Progenitor cell of endocrine pancreas (in vitro differentiated cells): ENCODE measurements around the gene VIPAS39. TPM values are rescaled to one million over a fixed set of nuclear protein-coding genes. Genes with fewer than 3 reads are reported as not detected.

Source experiments
- DNase-seq: peaks from one replicate; pipeline ENCODE4 v3.0.0; 2021; ENCODE audit warnings: low spot score; ENCODE audit not compliant: unreplicated experiment
- H3K27ac Mint-ChIP-seq: 2 replicates; pipeline ENCODE4 v1.8.0; 2021; ENCODE audit warnings: mild to moderate bottlenecking, moderate library complexity, mixed read lengths
- H3K27me3 Mint-ChIP-seq: 2 replicates; pipeline ENCODE4 v1.8.0; 2021; ENCODE audit warnings: mixed read lengths
- H3K36me3 Mint-ChIP-seq: 2 replicates; pipeline ENCODE4 v1.8.0; 2022; ENCODE audit warnings: mixed read lengths; ENCODE audit not compliant: insufficient read depth
- H3K4me1 Mint-ChIP-seq: 2 replicates; pipeline ENCODE4 v1.8.0; 2021; ENCODE audit warnings: low read depth, mixed read lengths
- H3K4me3 Mint-ChIP-seq: 2 replicates; pipeline ENCODE4 v1.8.0; 2021; ENCODE audit warnings: low read depth, mild to moderate bottlenecking, moderate library complexity, mixed read lengths
- H3K9me3 Mint-ChIP-seq: 2 replicates; pipeline ENCODE4 v1.8.0; 2021; ENCODE audit warnings: low read depth, mixed read lengths
- CTCF ChIP-seq: fragments of 200-600 bp; sonication (generic); IDR thresholded peaks from one replicate; pipeline ENCODE4 v1.5.0; 2021; ENCODE audit warnings: antibody characterized with exemption, mild to moderate bottlenecking; ENCODE audit not compliant: unreplicated experiment
- total RNA-seq: library from RNA; stranded (reverse); gene quantifications from 2 replicates; pipeline ENCODE4 v1.2.1, GENCODE V29; 2021

Gene VIPAS39
- total RNA-seq, 1 donor from 2014 or later, result 30.7 TPM

DNA sequence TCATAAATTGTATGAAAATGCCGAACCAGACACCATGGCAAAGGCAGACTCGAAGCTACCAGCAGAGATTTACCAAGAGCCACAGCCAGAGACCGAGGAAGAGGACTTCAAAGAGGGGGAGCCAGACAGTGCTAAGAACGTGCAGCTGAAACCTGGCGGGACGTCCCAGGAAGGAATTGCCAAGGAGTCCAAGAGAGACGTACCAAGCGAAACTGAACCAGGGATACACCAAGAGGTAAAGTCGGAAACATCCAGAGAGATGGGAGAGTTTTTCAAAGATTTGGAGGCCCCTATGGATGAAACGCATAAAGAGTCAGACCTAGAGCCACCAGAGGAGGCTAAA, 79.9 kb downstream of the VIPAS39 start:
- no peak for TF ChIP-seq CTCF
- H3K27me3 Mint-ChIP-seq, result no peaks in the 10 kb centered on the region
- no peak overlapping the region for H3K27ac Mint-ChIP-seq
- no peaks in the 10 kb centered on the region for H3K9me3 Mint-ChIP-seq
- H3K4me3 Mint-ChIP-seq, result no peak overlapping the region
- DNase-seq, result no peak
- peaks cover 5% of the 10 kb centered on the region for H3K36me3 Mint-ChIP-seq
- H3K4me1 Mint-ChIP-seq, result peaks cover 18% of the 10 kb centered on the region

GRCh38 chr14:77376771-77377501, 80.5 kb downstream of the VIPAS39 start, which contains the start of the genes SAMD15 and TMED8:
Gene SAMD15 (plus strand): TSS chr14:77377379. CDS start chr14:77377419, 40 bp downstream.
Gene TMED8 (minus strand): TSS chr14:77377094. CDS start chr14:77377053, 41 bp downstream.
- H3K36me3 Mint-ChIP-seq, result peaks cover 5% of the 10 kb centered on the region

More at GRCh38 chr14:77376771-77377501, 80.5 kb downstream of the VIPAS39 start, which contains the start of the genes SAMD15 and TMED8:
- Mint-ChIP-seq H3K27me3 (no peaks in the 10 kb centered on the region), H3K27ac (peak within 1 kb of the TSS; percentile 96), H3K4me1 (peaks cover 19% of the 10 kb centered on the region), H3K9me3 (no peaks in the 10 kb centered on the region), H3K4me3 (peak within 1 kb of the TSS; percentile 88)
- TF ChIP-seq CTCF, result peak; percentile 39
- DNase-seq, result peak; percentile 79

Other genes with a start within 250 kb of the VIPAS39 start
- not detected in 2 replicates for gene NGB, start 186.4 kb downstream of the VIPAS39 start, total RNA-seq
- gene POMT2, start 136.7 kb downstream of the VIPAS39 start, total RNA-seq, result 65.5 and 66.9 TPM in 2 replicates
- 29.0 and 31.2 TPM in 2 replicates for gene GSTZ1, start 136.6 kb downstream of the VIPAS39 start, total RNA-seq
- gene TMED8, start 80.5 kb downstream of the VIPAS39 start, total RNA-seq, result 18.4 and 18.7 TPM in 2 replicates
- gene SAMD15, start 80.2 kb downstream of the VIPAS39 start, total RNA-seq, result 9.5 and 10.7 TPM in 2 replicates
- gene NOXRED1, start 34.1 kb downstream of the VIPAS39 start, total RNA-seq, result 1.2 and 1.8 TPM in 2 replicates
- gene AHSA1, start 492 bp upstream of the VIPAS39 start, total RNA-seq, result 160 and 179 TPM in 2 replicates
- gene ISM2, start 41.2 kb upstream of the VIPAS39 start, total RNA-seq, result 0.42 TPM in 1 of 2 replicates, not detected in the other
- gene SPTLC2, start 159.0 kb upstream of the VIPAS39 start, total RNA-seq, result 53.6 and 54.2 TPM in 2 replicates